Measurements from ENCODE around the gene PRKAG3. TPM values are rescaled to one million over a fixed set of nuclear protein-coding genes. Genes with fewer than 3 reads are reported as not detected.
"Not testable (repeated sequence)": the region's sequence is repeated elsewhere in the genome, so short reads cannot be mapped to it uniquely, and the experiment has no call there.

Gene PRKAG3
- total RNA-seq, 1 donor from 2014 or later = not detected

GRCh38 chr2:218780046-218780445, 51.6 kb downstream of the PRKAG3 start:
- ATAC-seq = no peak

GRCh38 chr2:218777276-218777990, 54.2 kb downstream of the PRKAG3 start:
- no peak for ATAC-seq

- no peak for ATAC-seq
Measured at GRCh38 chr2:218776488-218776887, 55.1 kb downstream of the PRKAG3 start.

- ATAC-seq = no peak
Measured at GRCh38 chr2:218773881-218774280, 57.7 kb downstream of the PRKAG3 start.

- not testable (repeated sequence) for ATAC-seq
Measured at GRCh38 chr2:218772759-218773158, 58.8 kb downstream of the PRKAG3 start.

Other genes with a start within 250 kb of the PRKAG3 start
- gene PLCD4, start 223.9 kb downstream of the PRKAG3 start, total RNA-seq = 5.7 TPM
- 13.8 TPM for gene ZNF142, start 172.2 kb downstream of the PRKAG3 start, total RNA-seq
- gene BCS1L, start 172.1 kb downstream of the PRKAG3 start, total RNA-seq = 43.9 TPM
- 15.3 TPM for gene RNF25, start 159.8 kb downstream of the PRKAG3 start, total RNA-seq
- 12.0 TPM for gene STK36, start 159.7 kb downstream of the PRKAG3 start, total RNA-seq
- gene TTLL4, start 121.0 kb downstream of the PRKAG3 start, total RNA-seq = 14.0 TPM
- gene CYP27A1, start 49.7 kb downstream of the PRKAG3 start, total RNA-seq = 4.9 TPM
- not detected for gene WNT6, start 28.0 kb upstream of the PRKAG3 start, total RNA-seq
- gene WNT10A, start 49.0 kb upstream of the PRKAG3 start, total RNA-seq = 3.4 TPM
- not detected for gene CDK5R2, start 127.9 kb upstream of the PRKAG3 start, total RNA-seq
- gene FEV, start 153.4 kb upstream of the PRKAG3 start, total RNA-seq = not detected
- gene CRYBA2, start 161.6 kb upstream of the PRKAG3 start, total RNA-seq = not detected
- gene CFAP65, start 209.7 kb upstream of the PRKAG3 start, total RNA-seq = not detected
- gene IHH, start 229.1 kb upstream of the PRKAG3 start, total RNA-seq = 0.08 TPM